Measurements from ENCODE around the gene ENTPD3.

GRCh38 chr3:40414270-40414669, 27.3 kb downstream of the ENTPD3 start:
- no peak for TF ChIP-seq CTCF (IDR thresholded peaks at IDR 0.05)
- no peak for TF ChIP-seq POLR2AphosphoS5 (IDR thresholded peaks at IDR 0.05)
